ENCODE data around the gene TAF1D. TPM values are rescaled to one million over a fixed set of nuclear protein-coding genes. Genes with fewer than 3 reads are reported as not detected.
"Not testable (repeated sequence)": the region's sequence is repeated elsewhere in the genome, so short reads cannot be mapped to it uniquely, and the experiment has no call there.

Gene TAF1D
- total RNA-seq, 4 donors from 2014 or later: 34.7 to 61.8 (median 46.3) TPM

DNA sequence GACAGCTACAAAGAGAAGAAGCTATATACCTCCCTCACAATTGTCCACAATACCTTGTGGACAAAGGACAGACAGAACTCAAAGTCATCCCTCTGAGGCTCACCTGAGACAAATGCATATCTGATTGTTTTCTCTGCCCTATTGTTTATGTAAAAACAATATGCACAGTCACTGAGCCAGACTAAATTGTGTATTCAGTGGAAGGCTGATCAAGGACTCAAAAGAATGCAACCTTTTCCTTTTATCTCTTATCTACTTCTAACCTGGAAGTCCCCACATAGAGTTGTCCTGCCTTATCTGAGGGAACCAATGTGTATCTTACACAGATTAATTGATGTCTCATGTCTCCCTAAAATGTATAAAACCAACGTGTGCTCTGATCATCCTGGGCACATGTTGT lies 28.9 kb upstream of the TAF1D start:
- DNase-seq (ENCODE audit: extremely low spot score): no peak
- no peak overlapping the region for H3K4me3 ChIP-seq
- peaks cover 0 to under 1% (median 0%) of the 10 kb centered on the region in 4 donors for H3K36me3 ChIP-seq
- TF ChIP-seq EP300 (IDR thresholded peaks at IDR 0.05): no peak
- intact Hi-C loops (cut with DNase I): no loop called here
- H3K27me3 ChIP-seq: no peaks in the 10 kb centered on the region
- H3K27ac ChIP-seq (replicated peaks in 1 of 4): no peak overlapping the region
- H3K4me1 ChIP-seq: peaks cover 0 to 5% (median 2%) of the 10 kb centered on the region in 4 donors
- 60% methylated on average over 1 of the region's 1 CpG for WGBS
- H3K9me3 ChIP-seq: no peaks in the 10 kb centered on the region

DNA sequence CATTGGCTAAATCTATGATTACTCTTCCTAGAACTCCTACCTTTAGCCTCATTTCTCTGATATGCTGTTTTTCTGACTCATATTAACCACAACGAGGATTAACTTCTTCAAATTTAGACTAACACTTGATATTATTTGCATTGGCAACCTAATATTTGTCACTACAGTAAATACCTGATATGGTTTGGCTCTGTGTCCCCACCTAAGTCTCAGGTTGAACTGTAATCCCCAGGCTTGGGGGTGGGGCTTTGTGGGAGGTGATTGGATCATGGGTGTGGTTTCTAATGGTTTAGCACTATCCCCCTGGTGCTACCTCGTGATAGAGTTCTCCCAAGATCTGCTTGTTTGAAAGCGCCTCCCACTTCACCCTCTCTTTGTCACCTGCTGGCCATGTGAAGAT lies 25.7 kb upstream of the TAF1D start:
- Histone ChIP-seq H3K36me3 (peaks cover 0 to 32% (median 15%) of the 10 kb centered on the region in 4 donors), H3K4me3 (no peak overlapping the region), H3K4me1 (peaks cover 0 to 5% (median 2%) of the 10 kb centered on the region in 4 donors), H3K27ac (replicated peaks in 1 of 4) (no peak overlapping the region), H3K27me3 (no peaks in the 10 kb centered on the region), H3K9me3 (no peaks in the 10 kb centered on the region)
- DNase-seq (ENCODE audit: extremely low spot score): no peak
- 87% methylated on average over 3 of the region's 3 CpGs for WGBS
- intact Hi-C loops (cut with DNase I): no loop called here
- TF ChIP-seq POLR2A (IDR thresholded peaks at IDR 0.05; ENCODE audit: low read depth) (no peak), EP300 (IDR thresholded peaks at IDR 0.05) (no peak), POLR2AphosphoS5 (IDR thresholded peaks at IDR 0.05) (no peak)
- TF ChIP-seq, protein P1, sequence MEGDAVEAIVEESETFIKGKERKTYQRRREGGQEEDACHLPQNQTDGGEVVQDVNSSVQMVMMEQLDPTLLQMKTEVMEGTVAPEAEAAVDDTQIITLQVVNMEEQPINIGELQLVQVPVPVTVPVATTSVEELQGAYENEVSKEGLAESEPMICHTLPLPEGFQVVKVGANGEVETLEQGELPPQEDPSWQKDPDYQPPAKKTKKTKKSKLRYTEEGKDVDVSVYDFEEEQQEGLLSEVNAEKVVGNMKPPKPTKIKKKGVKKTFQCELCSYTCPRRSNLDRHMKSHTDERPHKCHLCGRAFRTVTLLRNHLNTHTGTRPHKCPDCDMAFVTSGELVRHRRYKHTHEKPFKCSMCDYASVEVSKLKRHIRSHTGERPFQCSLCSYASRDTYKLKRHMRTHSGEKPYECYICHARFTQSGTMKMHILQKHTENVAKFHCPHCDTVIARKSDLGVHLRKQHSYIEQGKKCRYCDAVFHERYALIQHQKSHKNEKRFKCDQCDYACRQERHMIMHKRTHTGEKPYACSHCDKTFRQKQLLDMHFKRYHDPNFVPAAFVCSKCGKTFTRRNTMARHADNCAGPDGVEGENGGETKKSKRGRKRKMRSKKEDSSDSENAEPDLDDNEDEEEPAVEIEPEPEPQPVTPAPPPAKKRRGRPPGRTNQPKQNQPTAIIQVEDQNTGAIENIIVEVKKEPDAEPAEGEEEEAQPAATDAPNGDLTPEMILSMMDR (IDR thresholded peaks at IDR 0.05): no peak

DNA sequence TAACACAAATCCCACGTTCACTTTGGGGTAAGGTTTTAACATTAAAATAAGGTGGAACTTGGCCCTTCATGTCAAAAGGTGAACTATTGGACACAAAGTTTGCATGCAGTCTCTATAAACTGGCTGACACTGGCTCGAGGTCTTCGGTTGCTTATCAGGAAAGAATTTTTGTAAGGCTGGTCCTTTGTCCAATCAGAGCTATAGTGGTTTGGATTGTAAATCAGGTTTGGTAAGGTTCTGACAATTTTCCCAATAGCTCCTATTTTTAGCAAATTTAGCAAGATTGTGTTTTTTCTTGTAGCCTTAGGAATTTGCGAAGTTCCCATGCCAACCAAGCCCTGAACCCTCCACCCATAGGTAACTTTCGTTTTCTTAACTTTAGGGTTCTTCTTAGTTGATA lies 25.2 kb upstream of the TAF1D start:
- DNase-seq (ENCODE audit: extremely low spot score): no peak
- no peak for TF ChIP-seq EP300 (IDR thresholded peaks at IDR 0.05)
- no peak overlapping the region for H3K4me3 ChIP-seq
- H3K4me1 ChIP-seq: peaks cover 0 to 5% (median 2%) of the 10 kb centered on the region in 4 donors
- H3K27ac ChIP-seq (replicated peaks in 1 of 4): no peak overlapping the region
- peaks cover 2 to 38% (median 19%) of the 10 kb centered on the region in 4 donors for H3K36me3 ChIP-seq
- intact Hi-C loops (cut with DNase I): no loop called here
- 95% methylated on average over 5 of the region's 5 CpGs for WGBS
- no peaks in the 10 kb centered on the region for H3K9me3 ChIP-seq
- H3K27me3 ChIP-seq: no peaks in the 10 kb centered on the region

DNA sequence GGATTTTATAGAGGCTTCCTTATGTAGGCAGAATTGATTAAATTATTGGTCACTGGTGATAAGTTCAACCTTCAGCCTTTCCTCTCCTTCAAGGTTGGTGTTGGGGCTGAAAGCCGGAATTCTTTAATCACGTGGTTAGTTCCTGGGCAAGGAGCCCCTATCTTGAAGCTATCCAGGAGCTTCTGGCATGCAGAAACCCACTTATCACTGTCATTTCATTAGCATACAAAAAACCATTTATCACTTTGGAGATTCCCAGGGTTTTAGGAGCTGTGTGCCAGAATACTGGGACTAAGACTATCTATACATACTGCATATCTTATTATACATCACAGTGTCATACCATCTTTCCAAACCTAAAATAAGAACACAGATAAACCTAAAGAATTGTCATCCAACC lies 24.3 kb upstream of the TAF1D start:
- no peak overlapping the region for H3K4me3 ChIP-seq
- H3K4me1 ChIP-seq: peaks cover 0 to 5% (median 2%) of the 10 kb centered on the region in 4 donors
- no peaks in the 10 kb centered on the region for H3K27me3 ChIP-seq
- peaks cover 9 to 47% (median 28%) of the 10 kb centered on the region in 4 donors for H3K36me3 ChIP-seq
- WGBS: 33% methylated on average over 2 of the region's 2 CpGs
- no peak overlapping the region for H3K27ac ChIP-seq (replicated peaks in 1 of 4)
- TF ChIP-seq EP300 (IDR thresholded peaks at IDR 0.05) (no peak), POLR2AphosphoS5 (IDR thresholded peaks at IDR 0.05) (no peak), POLR2A (IDR thresholded peaks at IDR 0.05; ENCODE audit: low read depth) (no peak)
- TF ChIP-seq, protein P1 (IDR thresholded peaks at IDR 0.05): no peak
- DNase-seq (ENCODE audit: extremely low spot score): no peak
- H3K9me3 ChIP-seq: no peaks in the 10 kb centered on the region
- intact Hi-C loops (cut with DNase I): no loop called here

DNA sequence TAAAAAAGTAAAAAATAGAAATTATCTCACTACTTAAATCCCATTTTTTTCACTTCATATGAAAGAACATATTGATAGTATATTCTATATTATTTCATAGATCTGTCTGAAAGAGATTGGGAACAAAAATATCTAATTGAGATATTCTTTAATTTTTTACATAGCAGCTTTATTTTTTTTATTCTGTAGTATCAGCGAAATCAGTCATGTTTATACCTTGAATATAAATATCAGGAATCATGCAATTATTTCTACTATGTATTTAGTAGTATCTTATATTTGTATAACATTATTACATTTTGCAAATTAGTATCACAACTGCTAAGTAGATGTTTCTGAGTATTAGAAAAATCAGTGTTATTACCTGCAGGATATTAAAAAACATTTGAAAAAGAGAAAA lies 20.6 kb upstream of the TAF1D start:
- WGBS: 93% methylated on average over 1 of the region's 1 CpG
- peaks cover 0 to 5% (median 2%) of the 10 kb centered on the region in 4 donors for H3K4me1 ChIP-seq

DNA sequence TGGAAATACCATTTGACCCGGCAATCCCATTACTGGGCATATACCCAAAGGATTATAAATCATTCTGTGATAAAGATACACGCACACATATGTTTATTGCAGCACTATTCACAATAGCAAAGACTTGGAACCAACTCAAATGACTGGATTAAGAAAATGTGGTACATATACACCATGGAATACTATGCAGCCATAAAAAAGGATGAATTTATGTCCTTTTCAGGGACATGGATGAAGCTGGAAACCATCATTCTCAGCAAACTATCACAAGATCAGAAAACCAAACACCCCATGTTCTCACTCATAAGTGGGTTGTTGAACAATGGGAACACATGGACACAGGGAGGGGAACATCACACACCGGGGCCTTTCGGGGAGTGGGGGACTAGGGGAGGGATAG lies 17.8 kb upstream of the TAF1D start:
- intact Hi-C loops (cut with DNase I); H3K4me1 ChIP-seq; H3K4me3 ChIP-seq; H3K27me3 ChIP-seq; H3K9me3 ChIP-seq; H3K27ac ChIP-seq (replicated peaks in 1 of 4); DNase-seq (ENCODE audit: extremely low spot score): not testable (repeated sequence)
- H3K36me3 ChIP-seq: peaks cover 56 to 100% (median 81%) of the 10 kb centered on the region in 4 donors
- 95% methylated on average over 4 of the region's 4 CpGs for WGBS

More for the DNA sequence above, 20.6 kb upstream of the TAF1D start:
- Histone ChIP-seq H3K27me3 (no peaks in the 10 kb centered on the region), H3K9me3 (no peaks in the 10 kb centered on the region), H3K27ac (replicated peaks in 1 of 4) (no peak overlapping the region), H3K4me3 (no peak overlapping the region), H3K36me3 (peaks cover 34 to 83% (median 62%) of the 10 kb centered on the region in 4 donors)
- intact Hi-C loops (cut with DNase I): no loop called here
- TF ChIP-seq POLR2AphosphoS5 (IDR thresholded peaks at IDR 0.05): no peak
- no peak for TF ChIP-seq POLR2A (IDR thresholded peaks at IDR 0.05; ENCODE audit: low read depth)
- no peak for TF ChIP-seq EP300 (IDR thresholded peaks at IDR 0.05)
- TF ChIP-seq, protein P1 (IDR thresholded peaks at IDR 0.05): no peak
- DNase-seq (ENCODE audit: extremely low spot score): no peak
